Trophoblast cell (in vitro differentiated cells and primary cell): ENCODE results near the gene UCK1.

Experiments
- DNase-seq, 2 donors: peaks; one replicate each; pipeline ENCODE4 v3.0.0-alpha.2; 2016
- H2AFZ ChIP-seq: 2 replicates; pipeline ENCODE4 v1.6.1; 2013; ENCODE audit warnings: low read length, moderate library complexity, mild to moderate bottlenecking; ENCODE audit not compliant: insufficient read depth, poor library complexity
- H2AK5ac ChIP-seq: 2 replicates; pipeline ENCODE4 v1.6.1; 2013; ENCODE audit warnings: mild to moderate bottlenecking, low read length
- H2BK120ac ChIP-seq: 2 replicates; pipeline ENCODE4 v1.6.1; 2013; ENCODE audit warnings: low read length, mild to moderate bottlenecking, moderate library complexity; ENCODE audit not compliant: insufficient read depth, poor library complexity
- H2BK12ac ChIP-seq: 2 replicates; pipeline ENCODE4 v1.6.1; 2013; ENCODE audit warnings: mild to moderate bottlenecking, low read length, moderate library complexity
- H2BK5ac ChIP-seq: 2 replicates; pipeline ENCODE4 v1.6.1; 2013; ENCODE audit warnings: low read length, low read depth, moderate library complexity, mild to moderate bottlenecking; ENCODE audit not compliant: poor library complexity
- H3K14ac ChIP-seq: 2 replicates; pipeline ENCODE4 v1.6.1; 2013; ENCODE audit warnings: mild to moderate bottlenecking, low read length
- H3K18ac ChIP-seq: 2 replicates; pipeline ENCODE4 v1.6.1; 2013; ENCODE audit warnings: mild to moderate bottlenecking, low read length
- H3K23ac ChIP-seq: 2 replicates; pipeline ENCODE4 v1.6.1; 2013; ENCODE audit warnings: low read length
- H3K27ac ChIP-seq: 2 replicates; pipeline ENCODE4 v1.5.1; 2013; ENCODE audit warnings: low read depth, mild to moderate bottlenecking, inconsistent platforms, low read length, moderate library complexity
- H3K27me3 ChIP-seq: 2 replicates; pipeline ENCODE4 v1.6.1; 2013; ENCODE audit warnings: inconsistent platforms, mild to moderate bottlenecking, low read length, moderate library complexity; ENCODE audit not compliant: insufficient read depth
- H3K36me3 ChIP-seq, 2 experiments: 1 replicate in 1 of 2; 2 replicates in 1 of 2; pipeline ENCODE4 v1.6.1; 2013; ENCODE audit warnings: low read length in 2 of 2, mild to moderate bottlenecking in 2 of 2, moderate library complexity in 1 of 2; ENCODE audit not compliant: insufficient read depth in 2 of 2, control insufficient read depth in 1 of 2
- H3K4ac ChIP-seq: 2 replicates; pipeline ENCODE4 v1.6.1; 2013; ENCODE audit warnings: low read depth, mild to moderate bottlenecking, low read length, moderate library complexity
- H3K4me1 ChIP-seq, 2 experiments: 1 replicate in 1 of 2; 2 replicates in 1 of 2; pipeline ENCODE4 v1.6.1; 2013; ENCODE audit warnings: low read length in 2 of 2, mild to moderate bottlenecking in 2 of 2, moderate library complexity in 1 of 2; ENCODE audit not compliant: insufficient read depth in 2 of 2, control insufficient read depth in 1 of 2
- H3K4me2 ChIP-seq: 2 replicates; pipeline ENCODE4 v1.6.1; 2013; ENCODE audit warnings: inconsistent platforms, mild to moderate bottlenecking, low read length, moderate library complexity
- H3K4me3 ChIP-seq: 2 replicates; pipeline ENCODE4 v1.5.1; 2013; ENCODE audit warnings: mild to moderate bottlenecking, low read depth, low read length, inconsistent platforms
- H3K79me1 ChIP-seq: one replicate; pipeline ENCODE4 v1.6.1; 2013; ENCODE audit warnings: low read length
- H3K79me2 ChIP-seq: 2 replicates; pipeline ENCODE4 v1.6.1; 2013; ENCODE audit warnings: low read length, mild to moderate bottlenecking; ENCODE audit not compliant: control insufficient read depth, insufficient read depth, poor library complexity
- H3K9ac ChIP-seq: 2 replicates; pipeline ENCODE4 v1.6.1; 2013; ENCODE audit warnings: mild to moderate bottlenecking, low read length
- H3K9me3 ChIP-seq: 2 replicates; pipeline ENCODE4 v1.6.1; 2013; ENCODE audit warnings: low read depth, mild to moderate bottlenecking, control low read depth, inconsistent platforms, low read length; ENCODE audit not compliant: insufficient read depth
- H4K12ac ChIP-seq: 2 replicates; pipeline ENCODE4 v1.6.1; 2013; ENCODE audit warnings: low read depth, mild to moderate bottlenecking, low read length, moderate library complexity
- H4K8ac ChIP-seq: 2 replicates; pipeline ENCODE4 v1.6.1; 2013; ENCODE audit warnings: low read depth, mild to moderate bottlenecking, low read length, moderate library complexity
- H4K91ac ChIP-seq: one replicate; pipeline ENCODE4 v1.6.1; 2013; ENCODE audit warnings: low read depth, mild to moderate bottlenecking, low read length, moderate library complexity
- WGBS: extraction: QIAGEN DNeasy Blood & Tissue Kit; methylation state at CpG from one replicate; pipeline ENCODE4 v1.1.7; 2013; ENCODE audit warnings: missing lambda C conversion rate; ENCODE audit not compliant: insufficient read length, insufficient coverage; ENCODE audit errors: extremely low coverage; 5-methylcytosine and 5-hydroxymethylcytosine counted together

Gene UCK1

GRCh38 chr9:131543141-131543540, 12.1 kb upstream of the UCK1 start:
- Histone ChIP-seq H3K14ac (no peak overlapping the region), H3K9me3 (peaks cover 6% of the 10 kb centered on the region), H3K79me2 (no peaks in the 10 kb centered on the region), H3K79me1 (peaks cover 2% of the 10 kb centered on the region), H4K8ac (no peak overlapping the region), H3K4me1 (peaks cover 0 to 4% of the 10 kb centered on the region in 2 experiments), H3K4ac (no peak overlapping the region), H3K27ac (no peak overlapping the region), H3K36me3 (no peaks in the 10 kb centered on the region), H3K27me3 (peaks cover 2% of the 10 kb centered on the region), H4K12ac (no peak overlapping the region), H3K9ac (no peak overlapping the region), H2AK5ac (no peak overlapping the region), H2BK5ac (no peak overlapping the region), H2BK12ac (no peak overlapping the region), H3K23ac (no peak overlapping the region), H2AFZ (no peak overlapping the region), H3K4me2 (no peak overlapping the region), H4K91ac (no peak overlapping the region), H3K18ac (no peak overlapping the region), H3K4me3 (no peak overlapping the region), H2BK120ac (no peak overlapping the region)
- no peak for DNase-seq
- no CpG with 5 or more reads among the region's 6 CpGs for WGBS

DNA sequence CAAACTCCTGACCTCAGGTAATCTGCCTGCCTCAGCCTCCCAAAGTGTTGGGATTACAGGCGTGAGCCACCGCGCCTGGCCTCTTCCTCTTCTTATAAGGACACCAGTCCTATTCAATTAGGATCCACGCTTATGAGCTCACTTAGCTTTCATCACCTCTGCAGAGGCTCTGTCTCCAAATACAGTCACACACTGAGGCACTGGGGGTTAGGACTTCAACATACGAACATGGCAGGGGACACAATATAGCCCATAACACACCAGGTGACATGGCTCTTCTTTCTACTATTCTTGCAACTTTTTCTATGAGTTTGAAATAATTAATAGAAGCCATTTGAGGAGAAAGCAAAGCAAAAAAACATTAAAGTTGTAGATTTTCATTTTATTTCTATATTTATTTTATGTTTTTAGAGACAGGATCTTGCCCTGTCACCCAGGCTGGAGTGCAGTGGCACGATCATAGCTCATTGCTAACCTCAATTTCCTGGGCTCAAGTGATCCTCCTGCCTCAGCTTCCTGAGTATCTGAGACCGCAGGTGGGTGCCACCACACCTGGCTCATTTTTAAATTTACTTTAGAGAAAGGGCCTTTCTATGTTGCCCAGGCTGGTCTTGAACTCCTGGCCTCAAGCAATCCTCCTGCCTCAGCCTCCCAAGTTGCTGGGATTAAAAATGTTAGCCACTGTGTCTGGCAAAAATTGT, 8.3 kb upstream of the UCK1 start:
- Histone ChIP-seq H2AK5ac (no peak overlapping the region), H3K4me2 (no peak overlapping the region), H2BK120ac (no peak overlapping the region), H3K4me3 (no peak overlapping the region), H2BK5ac (no peak overlapping the region), H3K23ac (no peak overlapping the region), H3K79me2 (no peaks in the 10 kb centered on the region), H4K8ac (no peak overlapping the region), H3K18ac (no peak overlapping the region), H3K4me1 (no peaks in the 10 kb centered on the region), H3K14ac (no peak overlapping the region), H4K12ac (no peak overlapping the region), H2BK12ac (no peak overlapping the region), H3K9ac (no peak overlapping the region), H3K79me1 (no peaks in the 10 kb centered on the region), H4K91ac (no peak overlapping the region), H3K9me3 (peaks cover 5% of the 10 kb centered on the region), H3K27ac (no peak overlapping the region), H2AFZ (no peak overlapping the region), H3K36me3 (no peaks in the 10 kb centered on the region), H3K27me3 (no peaks in the 10 kb centered on the region), H3K4ac (no peak overlapping the region)
- WGBS = no CpG with 5 or more reads among the region's 7 CpGs
- DNase-seq = no peak

DNA sequence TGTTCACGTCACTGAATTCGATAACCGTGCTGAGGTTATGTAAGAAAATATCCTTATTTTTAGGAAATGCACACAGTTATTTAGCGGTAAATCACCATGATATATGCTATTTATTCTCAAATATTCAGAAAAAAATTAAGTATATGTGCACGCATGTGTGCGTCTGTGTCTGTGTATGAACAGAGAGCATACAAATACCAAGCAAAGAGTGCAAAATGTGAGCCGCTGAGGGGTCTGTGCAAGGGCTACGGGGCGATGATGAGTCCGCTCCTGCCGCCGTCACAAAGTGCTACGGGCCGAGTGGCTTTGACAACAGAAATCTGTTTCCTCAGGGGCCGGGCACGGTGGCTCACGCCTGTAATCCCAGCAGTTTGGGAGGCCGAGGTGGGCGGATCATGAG, 6.9 kb upstream of the UCK1 start:
- no peak overlapping the region for H3K27ac ChIP-seq
- no peak overlapping the region for H2AK5ac ChIP-seq
- no peak overlapping the region for H3K4me2 ChIP-seq
- no peak for DNase-seq
- no peak overlapping the region for H2BK12ac ChIP-seq
- H3K9me3 ChIP-seq = peaks cover 1% of the 10 kb centered on the region
- no peak overlapping the region for H4K12ac ChIP-seq
- no peaks in the 10 kb centered on the region for H3K27me3 ChIP-seq
- H3K14ac ChIP-seq = no peak overlapping the region
- H3K23ac ChIP-seq = no peak overlapping the region
- H3K36me3 ChIP-seq = no peaks in the 10 kb centered on the region
- H3K4me3 ChIP-seq = no peak overlapping the region
- H2BK120ac ChIP-seq = no peak overlapping the region
- no peaks in the 10 kb centered on the region for H3K4me1 ChIP-seq
- H3K4ac ChIP-seq = no peak overlapping the region
- H2BK5ac ChIP-seq = no peak overlapping the region
- no peak overlapping the region for H3K9ac ChIP-seq
- no CpG with 5 or more reads among the region's 19 CpGs for WGBS
- H3K79me2 ChIP-seq = no peaks in the 10 kb centered on the region
- no peak overlapping the region for H4K91ac ChIP-seq
- H2AFZ ChIP-seq = no peak overlapping the region
- no peaks in the 10 kb centered on the region for H3K79me1 ChIP-seq
- no peak overlapping the region for H4K8ac ChIP-seq
- H3K18ac ChIP-seq = no peak overlapping the region

DNA sequence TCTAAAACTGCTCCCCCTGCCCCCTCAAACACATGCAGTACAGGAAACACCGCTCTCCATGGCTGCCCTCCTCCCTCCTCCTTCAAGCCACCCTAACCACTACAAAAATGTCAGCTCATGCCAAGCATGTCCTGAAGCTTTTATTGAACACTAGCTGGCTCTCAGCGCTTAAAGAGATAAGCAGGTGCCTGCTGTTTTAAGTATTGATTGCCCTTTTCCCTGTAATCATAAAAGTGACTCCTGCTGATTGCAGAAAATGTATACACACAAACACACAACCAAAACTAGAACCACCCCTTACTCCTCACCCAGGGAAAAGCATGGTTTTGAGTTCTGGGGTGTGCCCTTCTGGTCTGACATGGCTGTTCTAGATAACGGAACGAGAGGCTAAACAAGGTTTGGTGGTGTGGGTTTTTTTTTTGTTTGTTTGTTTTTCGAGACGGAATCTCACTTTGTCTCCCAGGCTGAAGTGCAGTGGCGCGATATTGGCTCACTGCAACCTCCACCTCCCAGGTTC, 3.7 kb upstream of the UCK1 start:
- H2AK5ac ChIP-seq = no peak overlapping the region
- H3K27me3 ChIP-seq = no peaks in the 10 kb centered on the region
- H3K4ac ChIP-seq = no peak overlapping the region
- H3K4me1 ChIP-seq = peaks cover 9 to 11% of the 10 kb centered on the region in 2 experiments
- H3K9ac ChIP-seq = no peak overlapping the region
- H2BK120ac ChIP-seq = no peak overlapping the region
- no peak overlapping the region for H3K18ac ChIP-seq
- H3K79me1 ChIP-seq = peaks cover 11% of the 10 kb centered on the region
- H2BK12ac ChIP-seq = no peak overlapping the region
- no peak overlapping the region for H2BK5ac ChIP-seq
- peaks cover 1% of the 10 kb centered on the region for H3K9me3 ChIP-seq
- H4K8ac ChIP-seq = no peak overlapping the region
- H3K79me2 ChIP-seq = peaks cover 5% of the 10 kb centered on the region
- no peak overlapping the region for H4K91ac ChIP-seq
- DNase-seq = no peak
- H3K36me3 ChIP-seq = peaks cover 5% of the 10 kb centered on the region in 2 experiments
- H3K4me2 ChIP-seq = no peak overlapping the region
- no peak overlapping the region for H4K12ac ChIP-seq
- H2AFZ ChIP-seq = no peak overlapping the region
- no peak overlapping the region for H3K27ac ChIP-seq
- H3K23ac ChIP-seq = no peak overlapping the region
- H3K14ac ChIP-seq = no peak overlapping the region
- WGBS = no CpG with 5 or more reads among the region's 8 CpGs
- H3K4me3 ChIP-seq = no peak overlapping the region
